ENCODE results near the gene ZBTB4.

DNA sequence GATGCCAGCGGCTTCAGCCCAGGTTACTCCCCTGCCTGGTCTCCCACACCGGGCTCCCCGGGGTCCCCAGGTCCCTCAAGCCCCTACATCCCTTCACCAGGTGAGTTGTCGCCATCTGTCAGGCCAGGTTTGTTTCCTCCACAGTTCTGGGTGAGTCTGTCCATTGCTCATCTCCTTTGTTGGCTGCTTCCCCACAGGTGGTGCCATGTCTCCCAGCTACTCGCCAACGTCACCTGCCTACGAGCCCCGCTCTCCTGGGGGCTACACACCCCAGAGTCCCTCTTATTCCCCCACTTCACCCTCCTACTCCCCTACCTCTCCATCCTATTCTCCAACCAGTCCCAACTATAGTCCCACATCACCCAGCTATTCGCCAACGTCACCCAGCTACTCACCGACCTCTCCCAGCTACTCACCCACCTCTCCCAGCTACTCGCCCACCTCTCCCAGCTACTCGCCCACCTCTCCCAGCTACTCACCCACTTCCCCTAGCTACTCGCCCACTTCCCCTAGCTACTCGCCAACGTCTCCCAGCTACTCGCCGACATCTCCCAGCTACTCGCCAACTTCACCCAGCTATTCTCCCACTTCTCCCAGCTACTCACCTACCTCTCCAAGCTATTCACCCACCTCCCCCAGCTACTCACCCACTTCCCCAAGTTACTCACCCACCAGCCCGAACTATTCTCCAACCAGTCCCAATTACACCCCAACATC lies 33.6 kb upstream of the ZBTB4 start:
- TF ChIP-seq CTCF (conservative IDR thresholded peaks at IDR 0.05) (no peak), ZFX (IDR thresholded peaks at IDR 0.05) (no peak)
